NCI-H1092 (cell line): ENCODE measurements around the gene NSMCE4A.
"Not testable (repeated sequence)": the region's sequence is repeated elsewhere in the genome, so short reads cannot be mapped to it uniquely, and the experiment has no call there.

Experiments used
- DNase-seq: peaks from one replicate; lab custom pipeline; 2025; lab: John Stamatoyannopoulos, UW

NSMCE4A gene

DNA sequence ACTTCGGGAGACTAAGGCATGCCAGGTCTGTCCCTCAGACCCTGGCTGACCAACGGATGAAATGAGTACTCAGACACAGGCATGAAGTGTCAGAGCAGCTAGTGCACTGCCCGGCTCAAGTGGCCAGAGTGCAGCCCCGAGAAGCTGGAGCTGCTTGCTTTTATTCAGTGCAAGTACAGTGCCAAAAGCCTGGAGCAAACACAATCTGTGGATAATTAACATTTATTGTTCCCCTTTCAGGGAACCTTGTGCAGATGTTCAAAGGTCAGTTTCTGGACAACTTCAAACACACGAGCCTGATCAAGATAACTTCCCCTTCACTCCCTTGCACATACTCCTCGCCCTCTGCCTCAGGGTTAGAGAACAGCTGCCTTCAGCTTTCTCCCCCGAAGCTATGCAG, 39.3 kb downstream of the NSMCE4A start:
- no peak for DNase-seq

DNA sequence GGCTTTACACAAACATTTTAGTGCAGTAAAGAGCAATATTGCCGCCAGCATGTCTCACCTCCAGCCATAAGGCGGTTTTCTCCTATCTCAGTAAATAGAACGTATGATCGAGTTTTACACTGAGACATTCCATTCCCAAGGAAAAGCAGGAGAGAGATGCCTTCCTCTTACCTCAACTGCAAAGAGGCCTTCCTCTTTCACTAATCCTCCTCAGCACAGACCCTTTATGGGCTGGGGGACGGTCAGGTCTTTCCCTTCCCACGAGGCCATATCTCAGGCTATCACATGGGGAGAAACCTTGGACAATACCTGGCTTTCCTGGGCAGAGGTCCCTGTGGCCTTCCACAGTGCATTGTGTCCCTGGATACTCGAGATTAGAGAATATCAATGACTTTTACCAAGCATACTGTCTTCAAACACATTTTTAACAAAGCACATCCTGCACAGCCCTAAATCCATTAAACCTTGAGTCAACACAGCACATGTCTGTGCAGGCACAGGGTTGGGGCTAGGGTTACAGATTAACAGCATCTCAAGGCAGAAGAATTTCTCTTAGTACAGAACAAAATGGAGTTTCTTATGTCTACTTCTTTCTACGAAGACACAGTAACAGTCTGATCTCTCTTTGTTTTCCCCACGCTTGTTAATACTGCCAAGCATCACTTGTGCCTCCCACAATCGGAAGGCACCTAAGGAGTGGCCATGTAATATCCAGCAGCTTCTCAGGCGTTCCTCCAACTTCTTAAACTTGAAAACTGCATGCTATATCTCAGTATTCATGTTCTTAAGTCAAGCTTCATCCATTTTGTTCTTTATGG, 44.5 kb downstream of the NSMCE4A start:
- not testable (repeated sequence) for DNase-seq

DNA sequence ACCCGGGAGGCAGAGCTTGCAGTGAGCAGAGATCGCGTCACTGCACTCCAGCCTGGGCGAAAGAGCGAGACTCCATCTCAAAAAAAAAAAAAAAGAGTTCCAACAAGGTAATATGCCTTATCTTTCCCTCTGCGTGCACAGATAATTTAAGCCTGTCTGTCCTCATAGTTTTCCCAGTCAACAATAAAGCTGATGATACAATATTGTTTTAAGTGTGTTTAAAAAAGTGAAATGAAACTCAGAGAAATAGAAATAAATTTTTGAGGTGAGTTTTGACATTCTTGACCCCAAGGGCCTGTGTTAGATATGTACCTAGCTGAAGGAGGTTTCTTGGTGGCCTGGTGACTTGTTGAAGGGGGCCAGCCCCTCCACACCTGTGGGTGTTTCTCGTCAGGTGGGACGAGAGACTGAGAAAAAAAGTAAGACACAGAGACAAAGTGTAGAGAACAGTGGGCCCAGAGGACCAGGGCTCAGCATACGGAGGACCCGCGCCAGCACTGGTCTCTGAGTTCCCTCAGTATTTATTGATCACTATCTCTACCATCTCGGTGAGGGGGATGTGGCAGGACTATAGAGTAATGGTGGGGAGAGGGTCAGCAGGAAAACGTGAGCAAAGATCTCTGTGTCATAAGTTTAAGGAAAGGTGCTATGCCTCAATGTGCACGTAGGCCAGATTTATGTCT, 45.3 kb downstream of the NSMCE4A start:
- not testable (repeated sequence) for DNase-seq

DNA sequence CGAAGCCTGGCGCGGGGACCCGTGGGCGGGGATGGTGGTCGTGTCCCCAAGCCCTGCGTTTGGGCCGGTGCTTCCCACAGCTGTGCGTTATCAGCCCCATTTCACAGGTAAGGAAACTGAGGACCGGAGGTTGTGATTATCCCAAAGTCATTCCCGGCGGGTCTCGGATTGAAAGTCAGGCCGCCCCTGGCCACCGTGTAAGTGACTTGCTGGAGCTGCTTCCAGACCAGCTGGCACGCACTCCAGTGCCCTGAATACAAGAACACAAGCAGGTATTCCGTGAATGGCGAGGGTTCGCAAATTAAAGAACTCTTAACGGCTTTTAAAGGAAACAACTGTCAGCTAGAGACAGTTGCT, 46.5 kb downstream of the NSMCE4A start:
- DNase-seq, result peak; percentile 8

DNA sequence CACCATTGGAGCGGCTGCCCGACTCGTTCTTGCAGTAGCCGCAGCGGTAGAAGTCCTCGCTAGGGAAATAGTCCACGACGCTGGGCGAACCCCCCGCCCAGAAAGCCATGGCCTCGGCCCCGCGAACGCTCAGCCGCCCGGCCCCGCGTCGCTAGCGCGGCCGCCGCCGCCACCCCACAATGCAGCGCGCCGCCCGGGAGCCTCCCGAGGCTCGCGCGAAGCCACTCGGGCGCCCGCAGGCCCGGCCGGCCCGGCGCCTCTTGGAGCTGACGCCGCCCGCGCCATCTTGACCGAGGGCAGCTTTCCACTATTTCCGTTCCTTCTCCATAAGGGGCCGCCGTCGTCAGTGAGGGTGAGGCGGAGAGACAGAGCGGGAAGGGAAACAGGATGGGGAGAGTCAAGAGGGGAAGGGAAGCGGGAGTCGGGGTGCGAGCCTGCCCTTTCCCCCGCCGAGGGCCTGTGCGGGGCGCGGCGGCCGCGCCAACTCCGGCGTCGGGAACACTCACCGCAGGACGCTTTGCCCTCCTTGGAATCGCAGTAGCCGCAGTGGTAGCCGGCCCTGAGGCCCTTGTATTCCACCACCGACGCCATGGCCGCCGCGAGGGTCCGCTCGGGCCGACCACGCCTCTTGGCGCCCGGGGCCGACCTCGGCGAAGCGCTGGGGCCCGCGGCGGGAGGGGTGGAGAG, 47.0 kb downstream of the NSMCE4A start, which contains the start of gene ATE1:
ATE1 (minus strand) TSS at position 191 of the 687 bp plus-strand sequence; CDS start at position 109, 82 bp downstream.
- DNase-seq, result peak; percentile 75

DNA sequence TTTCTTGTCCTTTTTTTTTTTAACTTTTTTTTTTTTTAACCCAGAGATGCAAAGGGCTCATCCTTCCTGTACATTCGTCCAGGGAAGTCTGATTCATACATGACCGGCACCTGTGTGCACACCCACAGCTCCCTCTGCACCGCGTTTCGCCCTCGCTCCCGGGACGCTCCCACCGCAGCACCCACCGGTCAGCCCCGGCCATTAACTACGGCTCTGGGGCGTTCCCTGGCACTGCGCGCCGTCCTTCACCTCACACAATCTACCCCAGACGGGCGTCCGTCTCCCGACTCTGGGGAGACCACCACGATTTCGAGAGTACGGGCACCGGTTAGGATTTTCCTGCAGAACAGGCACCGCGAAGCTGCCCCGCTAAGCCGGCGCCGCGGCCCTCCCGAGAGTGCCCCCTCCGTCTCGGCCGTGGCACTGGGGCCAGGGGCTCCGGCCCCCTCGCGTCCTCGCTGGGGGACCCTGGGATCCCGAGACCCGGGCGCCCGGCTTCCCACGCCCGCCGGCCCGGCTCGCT, 47.6 kb downstream of the NSMCE4A start:
- DNase-seq, result peak; percentile 10

DNA sequence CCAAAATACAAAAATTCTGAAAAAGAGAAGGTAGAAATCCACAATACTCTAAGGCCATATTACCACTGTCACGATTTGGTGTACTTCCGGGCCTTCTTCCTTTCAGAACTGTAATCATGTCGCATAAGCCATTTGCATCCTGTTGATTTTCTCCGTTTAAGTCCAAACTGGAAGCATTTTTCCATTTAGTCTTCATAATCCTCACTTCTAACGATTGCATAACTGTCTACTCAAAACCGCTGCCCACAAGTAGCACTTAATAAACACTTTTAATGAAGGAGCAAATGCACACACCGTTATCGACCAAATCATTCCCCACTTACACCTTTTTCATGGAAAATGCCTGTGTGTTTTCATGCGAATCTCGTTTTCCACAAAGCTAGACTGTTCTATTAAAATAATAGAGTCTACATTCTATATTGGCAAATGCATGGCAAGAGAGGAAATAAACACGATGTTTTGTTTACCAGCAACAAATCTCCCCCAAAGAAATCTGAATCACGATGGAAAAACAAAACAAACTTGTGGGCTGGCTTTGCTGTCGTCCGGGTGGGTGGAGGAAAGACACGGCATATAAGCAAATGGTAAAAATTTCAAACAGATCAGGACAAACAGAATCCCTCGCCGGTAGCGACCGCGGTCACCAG, 48.2 kb downstream of the NSMCE4A start:
- DNase-seq, result no peak

DNA sequence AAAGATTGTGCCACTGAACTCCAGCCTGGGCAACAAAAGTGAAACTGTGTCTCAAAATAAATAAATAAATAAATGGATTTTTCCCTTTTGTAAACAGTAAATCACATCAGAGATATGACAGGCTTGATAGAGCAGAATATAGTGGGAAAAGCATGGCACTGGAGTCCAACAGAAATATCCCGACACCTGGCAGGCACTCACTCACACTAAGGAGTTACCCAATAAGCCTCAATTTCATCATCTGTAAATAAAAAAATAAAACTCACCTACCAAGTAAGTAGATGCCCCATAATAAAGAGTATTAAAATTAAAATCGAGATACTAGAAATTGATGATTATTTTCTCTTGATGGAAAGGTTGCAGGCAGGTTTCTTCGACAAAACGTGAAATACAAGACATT, 48.9 kb downstream of the NSMCE4A start:
- no peak for DNase-seq

DNA sequence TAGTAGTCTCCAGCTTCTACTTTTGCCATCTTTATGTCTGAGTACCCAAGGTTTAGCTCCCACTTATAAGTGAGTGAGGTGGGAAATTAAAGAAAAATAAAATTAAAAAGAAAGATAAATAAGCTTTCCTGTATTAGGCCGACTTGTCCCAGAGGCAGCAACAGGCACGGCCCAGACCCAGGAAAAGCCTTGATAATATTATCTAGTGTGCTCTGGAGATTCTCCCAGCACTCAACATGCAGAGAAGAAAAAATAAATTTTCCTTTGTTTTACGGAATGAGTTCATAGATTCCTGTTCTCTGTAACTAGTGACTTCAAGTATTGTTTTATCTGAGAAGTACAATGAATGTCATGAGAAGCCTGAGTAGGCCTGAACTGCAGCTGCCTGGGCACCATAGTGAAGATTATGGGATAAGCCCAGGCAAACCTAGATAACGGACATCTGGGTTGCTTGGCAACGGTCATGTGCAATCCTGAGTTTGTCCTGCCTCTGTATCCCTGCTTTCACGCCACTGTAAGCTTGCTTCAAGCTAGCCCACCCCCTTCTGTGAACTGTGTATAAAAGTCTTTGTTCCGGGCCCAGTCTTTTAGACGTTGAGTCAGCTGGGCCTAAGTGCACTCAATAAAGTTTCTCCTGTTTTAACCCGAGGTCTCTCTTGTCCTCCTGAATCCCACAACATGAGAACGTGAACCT, 53.6 kb downstream of the NSMCE4A start:
- DNase-seq, result no peak

DNA sequence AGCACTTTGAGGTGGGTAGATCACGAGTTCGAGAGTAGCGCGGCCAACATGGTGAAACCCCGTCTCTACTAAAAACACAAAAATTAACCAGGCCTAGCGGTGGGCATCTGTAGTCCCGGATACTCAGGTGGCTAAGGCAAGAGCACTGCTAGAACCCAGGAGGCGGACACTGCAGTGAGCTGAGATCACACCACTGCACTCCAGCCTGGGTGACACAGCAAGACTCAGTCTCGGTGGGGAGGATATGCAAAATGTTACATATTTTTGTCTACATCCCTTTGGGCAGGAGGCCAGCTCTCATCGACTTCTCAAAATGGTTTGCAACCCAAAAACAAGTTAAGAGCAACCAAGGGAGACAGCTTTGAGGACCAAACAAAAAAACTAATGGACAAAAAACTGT, 55.4 kb downstream of the NSMCE4A start:
- no peak for DNase-seq

DNA sequence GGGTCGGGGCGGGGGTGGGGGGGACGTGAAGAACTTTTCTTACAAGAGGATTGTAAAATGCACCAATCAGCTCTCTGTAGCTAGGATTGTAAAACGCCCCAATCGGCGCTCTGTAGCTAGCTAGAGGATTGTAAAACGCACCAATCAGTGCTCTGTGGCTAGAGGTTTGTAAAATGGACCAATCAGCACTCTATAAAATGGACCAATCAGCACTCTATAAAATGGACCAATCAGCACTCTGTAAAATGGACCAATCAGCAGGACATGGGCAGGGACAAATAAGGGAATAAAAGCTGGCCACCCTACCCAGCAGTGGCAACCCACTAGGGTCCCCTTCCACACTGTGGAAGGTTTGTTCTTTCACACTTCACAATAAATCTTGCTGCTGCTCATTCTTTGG, 56.2 kb downstream of the NSMCE4A start:
- DNase-seq, result not testable (repeated sequence)

DNA sequence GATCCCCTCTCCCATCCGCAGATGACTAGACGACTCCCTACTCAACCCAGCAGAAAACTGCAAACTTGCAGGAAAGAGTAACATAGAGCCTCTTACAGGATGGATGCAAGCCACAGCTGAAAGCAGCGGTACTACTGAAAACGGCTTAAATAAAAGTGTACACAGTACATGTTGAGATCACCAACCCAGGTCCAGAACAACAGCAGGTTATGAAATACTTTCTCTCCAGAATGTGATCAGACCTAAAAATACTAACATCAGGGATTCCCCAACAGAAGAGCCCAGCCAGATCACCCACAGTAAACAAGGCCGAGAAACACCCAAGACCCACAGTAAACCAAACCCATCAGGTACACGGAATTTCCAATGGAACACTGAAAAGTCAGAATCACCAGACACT, 60.4 kb downstream of the NSMCE4A start:
- no peak for DNase-seq

DNA sequence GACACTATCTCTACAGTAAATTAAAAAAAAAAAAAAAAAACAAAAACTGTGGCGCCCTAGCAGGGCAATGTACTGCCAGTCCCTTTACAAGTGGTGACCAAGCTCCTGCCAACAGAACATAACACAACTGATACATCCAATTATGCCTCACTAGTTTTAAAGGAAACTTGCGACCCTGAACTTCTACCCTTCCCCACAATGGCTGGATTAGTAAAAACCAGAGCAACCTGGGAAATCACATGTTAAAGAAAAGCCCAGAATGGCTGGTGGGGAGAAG, 63.7 kb downstream of the NSMCE4A start:
- no peak for DNase-seq

DNA sequence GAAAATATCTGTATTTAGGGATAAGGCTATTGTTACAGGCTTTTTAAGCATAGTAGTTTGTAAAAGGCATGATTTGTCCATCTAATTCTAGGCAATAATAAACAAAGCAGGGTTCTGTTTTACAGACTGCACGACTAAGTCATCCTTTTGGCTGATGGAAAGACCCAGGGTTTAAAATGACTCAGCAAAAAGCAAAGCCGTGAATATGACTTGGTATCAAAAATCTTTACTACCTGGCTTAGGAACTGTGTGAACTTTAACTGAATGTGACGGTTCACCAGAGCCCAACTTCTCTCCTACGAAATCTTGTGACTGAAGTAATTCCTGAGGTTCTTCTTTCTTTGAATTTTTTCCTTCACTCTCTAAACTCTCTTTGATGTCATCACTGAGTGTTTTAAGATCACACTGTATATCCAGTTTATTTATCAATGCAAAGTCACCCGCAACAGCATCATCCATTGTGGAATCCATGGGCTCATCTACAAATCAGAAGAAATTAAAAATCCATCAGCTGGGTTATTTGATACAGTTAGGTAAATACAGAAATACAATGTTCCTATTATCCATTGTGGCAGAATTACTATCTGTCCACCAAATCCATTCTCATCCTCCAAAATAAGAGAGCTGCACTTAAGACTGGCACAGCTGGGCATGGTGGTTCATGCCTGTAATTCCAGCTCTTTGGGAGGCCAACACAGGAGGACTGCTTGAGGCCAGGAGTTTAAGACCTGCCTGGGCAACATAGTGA, 64.2 kb downstream of the NSMCE4A start:
- no peak for DNase-seq
